ENCODE data around the gene NKAIN4.
"Not testable (repeated sequence)": the region's sequence is repeated elsewhere in the genome, so short reads cannot be mapped to it uniquely, and the experiment has no call there.

The NKAIN4 gene

GRCh38 chr20:63255931-63256704 is 1.9 kb upstream of the NKAIN4 start:
- no peak overlapping the region for H3K27ac ChIP-seq
- TF ChIP-seq CTCF (conservative IDR thresholded peaks at IDR 0.05): no peak
- TF ChIP-seq ZFX (IDR thresholded peaks at IDR 0.05): no peak

GRCh38 chr20:63254606-63255384 is 532 bp upstream of the NKAIN4 start:
- H3K27ac ChIP-seq: no peak overlapping the region
- TF ChIP-seq CTCF (conservative IDR thresholded peaks at IDR 0.05) (no peak), ZFX (IDR thresholded peaks at IDR 0.05) (no peak)

GRCh38 chr20:63253438-63254231 is 628 bp downstream of the NKAIN4 start:
- H3K27ac ChIP-seq: no peak overlapping the region
- TF ChIP-seq ZFX (IDR thresholded peaks at IDR 0.05) (no peak), CTCF (conservative IDR thresholded peaks at IDR 0.05) (no peak)

- TF ChIP-seq CTCF (conservative IDR thresholded peaks at IDR 0.05) (no peak), ZFX (IDR thresholded peaks at IDR 0.05) (no peak)
- no peak overlapping the region for H3K27ac ChIP-seq
Observed at GRCh38 chr20:63253065-63253437, 1.2 kb downstream of the NKAIN4 start.

- H3K27ac ChIP-seq: no peak overlapping the region
- TF ChIP-seq CTCF (conservative IDR thresholded peaks at IDR 0.05): no peak
Observed at GRCh38 chr20:63252284-63252711, 2.0 kb downstream of the NKAIN4 start.

GRCh38 chr20:63251350-63251749 is 2.9 kb downstream of the NKAIN4 start:
- H3K27ac ChIP-seq: not testable (repeated sequence)

- no peak overlapping the region for H3K27ac ChIP-seq
- no peak for TF ChIP-seq CTCF (conservative IDR thresholded peaks at IDR 0.05)
- TF ChIP-seq ZFX (IDR thresholded peaks at IDR 0.05): no peak
Observed at GRCh38 chr20:63249891-63250290, 4.4 kb downstream of the NKAIN4 start.

Data from C4-2B (cell line).